Activated CD4-positive, alpha-beta T cell treated with anti-CD3 and anti-CD28 coated beads, Interleukin-2, amount 50 U/mL, for 4 hours (primary cell): ENCODE results near the gene ADGRB2.
"Not testable (repeated sequence)": the region's sequence is repeated elsewhere in the genome, so short reads cannot be mapped to it uniquely, and the experiment has no call there.

Experiments used
- DNase-seq, 2 experiments: peaks; one replicate each; pipeline ENCODE4 v3.0.0-alpha.2; 2020

Gene ADGRB2

GRCh38 chr1:31715873-31716220, 48.3 kb downstream of the ADGRB2 start:
- DNase-seq, result no peak

- DNase-seq, result peak in 1 of 2 experiments; percentile 9
Observed at GRCh38 chr1:31715087-31715872, 48.9 kb downstream of the ADGRB2 start.

GRCh38 chr1:31714442-31715086, 49.6 kb downstream of the ADGRB2 start:
- DNase-seq, result peak; percentile 16 to 26

- no peak for DNase-seq
Observed at GRCh38 chr1:31712630-31713029, 51.5 kb downstream of the ADGRB2 start.

- no peak for DNase-seq
Observed at GRCh38 chr1:31712068-31712467, 52.1 kb downstream of the ADGRB2 start.

GRCh38 chr1:31708324-31708723, 55.8 kb downstream of the ADGRB2 start:
- DNase-seq, result no peak

- no peak for DNase-seq
Observed at GRCh38 chr1:31707711-31708110, 56.4 kb downstream of the ADGRB2 start.

- DNase-seq, result not testable (repeated sequence)
Observed at GRCh38 chr1:31707059-31707600, 57.0 kb downstream of the ADGRB2 start.

- no peak for DNase-seq
Observed at GRCh38 chr1:31706384-31707058, 57.6 kb downstream of the ADGRB2 start.

- DNase-seq, result peak; percentile 42 to 43
Observed at GRCh38 chr1:31705080-31705866, 58.9 kb downstream of the ADGRB2 start.

GRCh38 chr1:31704271-31705079, 59.7 kb downstream of the ADGRB2 start:
- DNase-seq, result no peak

GRCh38 chr1:31703431-31704270, 60.5 kb downstream of the ADGRB2 start, which contains the start of gene COL16A1:
COL16A1 (minus strand) TSS chr1:31704017; CDS start chr1:31702193, 1,824 bp downstream.
- no peak for DNase-seq

- DNase-seq, result no peak
Observed at GRCh38 chr1:31702836-31703404, 61.2 kb downstream of the ADGRB2 start.

- DNase-seq, result peak; percentile 21 to 22
Observed at GRCh38 chr1:31701091-31701736, 62.9 kb downstream of the ADGRB2 start.

- no peak for DNase-seq
Observed at GRCh38 chr1:31700468-31701090, 63.6 kb downstream of the ADGRB2 start.

GRCh38 chr1:31699341-31699891, 64.7 kb downstream of the ADGRB2 start:
- no peak for DNase-seq

GRCh38 chr1:31697369-31697984, 66.7 kb downstream of the ADGRB2 start:
- no peak for DNase-seq

- DNase-seq, result no peak
Observed at GRCh38 chr1:31696242-31696641, 67.9 kb downstream of the ADGRB2 start.

GRCh38 chr1:31695327-31695726, 68.8 kb downstream of the ADGRB2 start:
- DNase-seq, result no peak
